ENCODE data around the gene MVB12B.
A peak's percentile ranks its signal among the peaks of the same experiment; 100 is the strongest.

Gene MVB12B

DNA sequence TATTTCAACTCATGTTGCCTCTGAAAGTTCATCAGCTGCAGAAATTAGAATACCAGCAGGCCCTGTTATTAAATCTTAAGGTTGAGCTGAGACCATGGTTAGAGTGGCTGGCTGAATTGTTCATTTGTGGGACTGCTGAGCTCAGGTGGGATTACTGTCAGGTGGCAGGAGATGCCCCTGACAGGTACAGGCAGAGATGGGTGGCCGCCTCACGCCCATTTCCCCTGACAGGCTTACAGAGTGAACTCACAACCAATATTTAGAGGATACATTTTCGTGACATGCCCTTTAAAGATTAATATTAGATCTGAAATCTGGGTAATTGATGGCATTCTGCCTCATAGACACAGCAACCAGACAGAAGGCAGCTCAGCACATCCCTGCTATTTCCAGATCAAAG, 136.0 kb downstream of the MVB12B start:
- H2BK12ac ChIP-seq (ENCODE audit: low read length) = no peak overlapping the region
- no peak for DNase-seq
- H4K12ac ChIP-seq (ENCODE audit: low read depth, low read length) = no peak overlapping the region
- H2BK120ac ChIP-seq (ENCODE audit: insufficient read depth, low read length, poor library complexity) = no peak overlapping the region
- no peaks in the 10 kb centered on the region for H3K79me1 ChIP-seq (ENCODE audit: low read length)
- H3K18ac ChIP-seq (ENCODE audit: low read length) = no peak overlapping the region
- no peak overlapping the region for H3K27ac ChIP-seq (ENCODE audit: low read depth, low read length)
- H3K27me3 ChIP-seq (ENCODE audit: insufficient read depth, low read length) = no peaks in the 10 kb centered on the region
- no peak overlapping the region for H3K14ac ChIP-seq (ENCODE audit: low read length)
- H3K79me2 ChIP-seq (ENCODE audit: control insufficient read depth, insufficient read depth, low read length, poor library complexity) = no peaks in the 10 kb centered on the region
- no peak overlapping the region for H2AK5ac ChIP-seq (ENCODE audit: low read length)
- no peak overlapping the region for H3K4me3 ChIP-seq (ENCODE audit: low read depth, low read length)
- no peak overlapping the region for H2BK5ac ChIP-seq (ENCODE audit: low read depth, low read length, poor library complexity)
- no peak overlapping the region for H4K91ac ChIP-seq (ENCODE audit: low read depth, low read length)
- no peak overlapping the region for H2AFZ ChIP-seq (ENCODE audit: insufficient read depth, low read length, poor library complexity)
- H3K4me2 ChIP-seq (ENCODE audit: low read length) = no peak overlapping the region
- no CpG with 5 or more reads among the region's 3 CpGs for WGBS (ENCODE audit: extremely low coverage, insufficient coverage, insufficient read length)
- H3K4me1 ChIP-seq (ENCODE audit: control insufficient read depth in 1 of 2, insufficient read depth in 2 of 2, low read length in 2 of 2) = no peaks in the 10 kb centered on the region
- H3K36me3 ChIP-seq (ENCODE audit: control insufficient read depth in 1 of 2, insufficient read depth in 2 of 2, low read length in 2 of 2) = no peaks in the 10 kb centered on the region
- no peak overlapping the region for H3K4ac ChIP-seq (ENCODE audit: low read depth, low read length)
- H3K9ac ChIP-seq (ENCODE audit: low read length) = no peak overlapping the region
- H4K8ac ChIP-seq (ENCODE audit: low read depth, low read length) = no peak overlapping the region
- H3K23ac ChIP-seq (ENCODE audit: low read length) = no peak overlapping the region
- H3K9me3 ChIP-seq (ENCODE audit: insufficient read depth, low read depth, low read length) = no peaks in the 10 kb centered on the region

DNA sequence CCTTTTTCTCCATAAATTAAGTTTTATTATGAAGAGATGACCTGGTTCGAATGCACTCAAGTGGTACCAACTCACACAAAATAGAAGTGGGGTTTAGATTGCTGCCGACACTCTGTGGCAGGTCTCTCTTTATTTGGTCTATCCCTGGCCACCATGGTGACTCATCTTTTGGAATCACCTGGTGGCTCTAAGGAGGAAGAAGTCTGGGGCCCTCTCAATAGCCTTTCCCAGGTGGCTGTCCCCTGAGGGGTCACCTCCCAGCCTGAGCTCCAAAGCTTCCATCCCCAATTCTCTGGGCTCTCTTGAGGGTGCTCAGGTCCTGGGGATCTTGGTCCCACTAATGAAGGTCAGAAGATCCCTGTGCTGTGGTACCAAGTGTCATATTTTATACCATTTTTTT, 136.8 kb downstream of the MVB12B start:
- no peak overlapping the region for H2BK12ac ChIP-seq (ENCODE audit: low read length)
- H3K9ac ChIP-seq (ENCODE audit: low read length) = no peak overlapping the region
- H2AFZ ChIP-seq (ENCODE audit: insufficient read depth, low read length, poor library complexity) = no peak overlapping the region
- no peaks in the 10 kb centered on the region for H3K79me1 ChIP-seq (ENCODE audit: low read length)
- no peak overlapping the region for H3K23ac ChIP-seq (ENCODE audit: low read length)
- peaks cover 0 to 2% of the 10 kb centered on the region in 2 experiments for H3K36me3 ChIP-seq (ENCODE audit: control insufficient read depth in 1 of 2, insufficient read depth in 2 of 2, low read length in 2 of 2)
- no peak overlapping the region for H3K14ac ChIP-seq (ENCODE audit: low read length)
- no peak overlapping the region for H2AK5ac ChIP-seq (ENCODE audit: low read length)
- no peaks in the 10 kb centered on the region for H3K79me2 ChIP-seq (ENCODE audit: control insufficient read depth, insufficient read depth, low read length, poor library complexity)
- H3K27ac ChIP-seq (ENCODE audit: low read depth, low read length) = no peak overlapping the region
- H3K4me3 ChIP-seq (ENCODE audit: low read depth, low read length) = no peak overlapping the region
- no peak overlapping the region for H3K4me2 ChIP-seq (ENCODE audit: low read length)
- H3K27me3 ChIP-seq (ENCODE audit: insufficient read depth, low read length) = no peaks in the 10 kb centered on the region
- no peak overlapping the region for H2BK120ac ChIP-seq (ENCODE audit: insufficient read depth, low read length, poor library complexity)
- no peaks in the 10 kb centered on the region for H3K4me1 ChIP-seq (ENCODE audit: control insufficient read depth in 1 of 2, insufficient read depth in 2 of 2, low read length in 2 of 2)
- no peak overlapping the region for H3K18ac ChIP-seq (ENCODE audit: low read length)
- no peak overlapping the region for H3K4ac ChIP-seq (ENCODE audit: low read depth, low read length)
- H4K8ac ChIP-seq (ENCODE audit: low read depth, low read length) = no peak overlapping the region
- DNase-seq = peak in 1 of 2 donors; percentile 14
- H4K91ac ChIP-seq (ENCODE audit: low read depth, low read length) = no peak overlapping the region
- no peak overlapping the region for H2BK5ac ChIP-seq (ENCODE audit: low read depth, low read length, poor library complexity)
- H4K12ac ChIP-seq (ENCODE audit: low read depth, low read length) = no peak overlapping the region
- no CpG with 5 or more reads among the region's 2 CpGs for WGBS (ENCODE audit: extremely low coverage, insufficient coverage, insufficient read length)
- no peaks in the 10 kb centered on the region for H3K9me3 ChIP-seq (ENCODE audit: insufficient read depth, low read depth, low read length)

DNA sequence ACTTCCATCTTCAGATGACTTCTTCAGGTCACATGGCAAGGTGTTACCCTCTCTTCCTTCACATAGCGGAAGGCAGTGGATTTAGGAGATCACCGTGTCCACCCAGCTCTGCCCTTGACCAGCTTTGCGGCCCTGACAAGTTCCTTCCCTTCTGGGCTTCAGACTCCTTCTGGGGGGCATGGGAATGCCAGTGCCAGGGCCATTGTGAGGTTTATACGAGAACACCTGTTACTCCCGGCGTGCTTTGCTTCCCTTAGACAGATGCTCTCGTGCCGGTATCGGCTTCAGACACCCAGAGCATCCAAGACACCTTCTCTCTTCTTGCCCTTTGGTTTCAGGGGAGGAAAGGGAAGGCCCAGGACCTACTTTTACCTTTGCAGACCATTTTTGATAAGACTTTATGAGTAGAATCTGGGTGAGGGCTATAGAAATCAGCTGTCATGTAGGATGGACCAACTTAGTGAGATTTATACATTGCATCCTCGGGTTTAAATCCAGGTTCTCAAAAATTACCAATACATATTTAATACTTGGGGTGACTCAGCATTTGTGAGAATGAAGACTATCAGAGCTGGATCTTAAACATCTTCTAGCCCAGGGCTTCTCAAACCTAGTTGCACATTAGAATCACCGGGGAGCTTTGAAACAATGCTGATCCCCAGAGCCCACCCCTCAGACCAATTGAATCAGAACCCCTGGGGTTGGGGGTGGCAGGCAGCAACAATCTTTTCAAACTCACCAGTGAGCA, 138.2 kb downstream of the MVB12B start:
- Histone ChIP-seq H2AFZ (ENCODE audit: insufficient read depth, low read length, poor library complexity) (no peak overlapping the region), H4K8ac (ENCODE audit: low read depth, low read length) (no peak overlapping the region), H3K27me3 (ENCODE audit: insufficient read depth, low read length) (no peaks in the 10 kb centered on the region), H3K9me3 (ENCODE audit: insufficient read depth, low read depth, low read length) (no peaks in the 10 kb centered on the region), H3K79me2 (ENCODE audit: control insufficient read depth, insufficient read depth, low read length, poor library complexity) (no peaks in the 10 kb centered on the region), H2AK5ac (ENCODE audit: low read length) (no peak overlapping the region), H3K14ac (ENCODE audit: low read length) (no peak overlapping the region), H4K91ac (ENCODE audit: low read depth, low read length) (no peak overlapping the region), H3K27ac (ENCODE audit: low read depth, low read length) (no peak overlapping the region), H3K4ac (ENCODE audit: low read depth, low read length) (no peak overlapping the region), H3K9ac (ENCODE audit: low read length) (no peak overlapping the region), H3K18ac (ENCODE audit: low read length) (no peak overlapping the region), H3K4me1 (ENCODE audit: control insufficient read depth in 1 of 2, insufficient read depth in 2 of 2, low read length in 2 of 2) (no peaks in the 10 kb centered on the region), H3K4me2 (ENCODE audit: low read length) (no peak overlapping the region), H2BK5ac (ENCODE audit: low read depth, low read length, poor library complexity) (no peak overlapping the region), H3K36me3 (ENCODE audit: control insufficient read depth in 1 of 2, insufficient read depth in 2 of 2, low read length in 2 of 2) (peaks cover 3 to 4% of the 10 kb centered on the region in 2 experiments), H2BK120ac (ENCODE audit: insufficient read depth, low read length, poor library complexity) (no peak overlapping the region), H4K12ac (ENCODE audit: low read depth, low read length) (no peak overlapping the region), H3K23ac (ENCODE audit: low read length) (no peak overlapping the region), H3K4me3 (ENCODE audit: low read depth, low read length) (no peak overlapping the region), H2BK12ac (ENCODE audit: low read length) (no peak overlapping the region), H3K79me1 (ENCODE audit: low read length) (no peaks in the 10 kb centered on the region)
- no peak for DNase-seq
- WGBS (ENCODE audit: extremely low coverage, insufficient coverage, insufficient read length) = no CpG with 5 or more reads among the region's 11 CpGs

DNA sequence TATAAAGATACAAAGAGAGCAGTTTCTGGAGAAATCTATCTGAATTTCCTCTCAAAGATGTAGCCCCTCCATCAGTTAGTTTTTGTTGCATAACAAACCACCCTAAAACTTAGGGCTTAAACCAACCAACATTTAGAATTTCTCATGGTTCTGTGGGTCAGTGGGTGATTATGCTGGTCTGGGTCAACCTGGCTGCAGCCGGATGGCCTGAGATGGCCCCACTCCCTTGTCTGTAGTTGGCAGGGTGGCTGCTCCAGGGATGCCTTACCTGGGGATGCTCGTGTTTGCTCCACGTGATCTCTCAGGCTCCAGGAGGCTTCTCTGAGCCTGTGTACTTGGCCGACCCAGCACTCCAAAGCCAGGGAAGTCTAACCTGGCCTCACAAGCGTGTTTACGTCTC, 139.3 kb downstream of the MVB12B start:
- no peak overlapping the region for H2BK5ac ChIP-seq (ENCODE audit: low read depth, low read length, poor library complexity)
- H2BK12ac ChIP-seq (ENCODE audit: low read length) = no peak overlapping the region
- DNase-seq = no peak
- peaks cover 0 to under 1% of the 10 kb centered on the region in 2 experiments for H3K4me1 ChIP-seq (ENCODE audit: control insufficient read depth in 1 of 2, insufficient read depth in 2 of 2, low read length in 2 of 2)
- H4K12ac ChIP-seq (ENCODE audit: low read depth, low read length) = no peak overlapping the region
- no peak overlapping the region for H4K8ac ChIP-seq (ENCODE audit: low read depth, low read length)
- H3K36me3 ChIP-seq (ENCODE audit: control insufficient read depth in 1 of 2, insufficient read depth in 2 of 2, low read length in 2 of 2) = peaks cover 3 to 4% of the 10 kb centered on the region in 2 experiments
- H3K23ac ChIP-seq (ENCODE audit: low read length) = no peak overlapping the region
- H3K9me3 ChIP-seq (ENCODE audit: insufficient read depth, low read depth, low read length) = no peaks in the 10 kb centered on the region
- no peak overlapping the region for H3K4me3 ChIP-seq (ENCODE audit: low read depth, low read length)
- H2BK120ac ChIP-seq (ENCODE audit: insufficient read depth, low read length, poor library complexity) = no peak overlapping the region
- H3K14ac ChIP-seq (ENCODE audit: low read length) = no peak overlapping the region
- no peaks in the 10 kb centered on the region for H3K27me3 ChIP-seq (ENCODE audit: insufficient read depth, low read length)
- no CpG with 5 or more reads among the region's 6 CpGs for WGBS (ENCODE audit: extremely low coverage, insufficient coverage, insufficient read length)
- no peak overlapping the region for H3K4ac ChIP-seq (ENCODE audit: low read depth, low read length)
- H2AK5ac ChIP-seq (ENCODE audit: low read length) = no peak overlapping the region
- no peak overlapping the region for H2AFZ ChIP-seq (ENCODE audit: insufficient read depth, low read length, poor library complexity)
- no peak overlapping the region for H3K9ac ChIP-seq (ENCODE audit: low read length)
- no peaks in the 10 kb centered on the region for H3K79me1 ChIP-seq (ENCODE audit: low read length)
- no peaks in the 10 kb centered on the region for H3K79me2 ChIP-seq (ENCODE audit: control insufficient read depth, insufficient read depth, low read length, poor library complexity)
- H4K91ac ChIP-seq (ENCODE audit: low read depth, low read length) = no peak overlapping the region
- no peak overlapping the region for H3K27ac ChIP-seq (ENCODE audit: low read depth, low read length)
- H3K18ac ChIP-seq (ENCODE audit: low read length) = no peak overlapping the region
- no peak overlapping the region for H3K4me2 ChIP-seq (ENCODE audit: low read length)
